ENCODE measurements around the gene RPUSD1. TPM values are rescaled to one million over a fixed set of nuclear protein-coding genes. Genes with fewer than 3 reads are reported as not detected.

RPUSD1 gene
- total and polyA plus RNA-seq, 2 donors (not counting 1 experiment from before 2014, with no cell fraction given) = 34.7 to 46.1 TPM

DNA sequence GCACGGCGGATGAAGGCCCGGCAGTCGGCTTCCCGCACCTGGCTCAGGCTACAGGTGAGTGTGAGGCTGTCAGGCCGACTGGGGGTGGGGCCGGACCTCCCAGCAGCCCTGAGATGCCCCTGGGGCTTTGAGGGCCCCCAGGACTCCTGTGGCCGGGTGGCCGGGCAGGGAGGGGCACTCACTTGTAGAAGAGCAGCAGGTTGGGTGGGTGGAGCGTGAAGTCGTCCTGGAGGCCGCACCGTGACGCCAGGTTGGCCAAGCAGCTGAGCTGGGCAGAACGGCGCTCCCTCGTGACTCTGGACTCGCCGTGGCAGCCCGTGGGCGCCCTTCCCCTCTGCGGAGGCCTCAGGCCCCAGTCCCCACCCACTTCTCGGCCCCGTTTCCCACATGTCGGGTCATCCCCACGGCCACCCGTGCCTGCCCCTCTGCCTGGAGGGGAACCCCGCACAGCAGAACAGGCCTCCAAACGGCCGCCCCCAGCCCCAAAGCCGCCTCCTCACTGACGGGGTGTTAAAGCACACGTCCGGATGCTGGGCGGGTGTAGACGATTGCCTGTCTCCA is 12.9 kb downstream of the RPUSD1 start:
- no peaks in the 10 kb centered on the region for H3K4me1 ChIP-seq (ENCODE audit: control insufficient read depth in 2 of 2, insufficient read depth in 2 of 2, low read length in 2 of 2)
- WGBS (ENCODE audit: insufficient coverage) = 89% methylated on average over 36 of the region's 36 CpGs
- H3K4me3 Mint-ChIP-seq = no peak overlapping the region
- CTCF ChIA-PET = no interaction called here
- H3K36me3 ChIP-seq (replicated peaks in 1 of 2; ENCODE audit: control extremely low read depth in 1 of 2, control insufficient read depth in 1 of 2, extremely low read depth in 1 of 2, insufficient read depth in 2 of 2, low read length in 1 of 2) = no peaks in the 10 kb centered on the region
- no peak overlapping the region for H2AFZ ChIP-seq (ENCODE audit: insufficient read depth, low read depth, low read length, poor library complexity, severe bottlenecking)
- POLR2A ChIA-PET = no interaction called here
- no peaks in the 10 kb centered on the region for H4K20me1 ChIP-seq (ENCODE audit: control insufficient read depth, insufficient read depth, low read length, poor library complexity, severe bottlenecking)
- ATAC-seq (ENCODE audit: low read depth) (no peak), DNase-seq (no peak)
- H3K79me2 ChIP-seq (ENCODE audit: control insufficient read depth, insufficient read depth, low read length) = no peaks in the 10 kb centered on the region
- H3K9me3 Mint-ChIP-seq (ENCODE audit: insufficient read depth) = no peaks in the 10 kb centered on the region
- H3K9ac ChIP-seq (ENCODE audit: low read length) = no peak overlapping the region
- no peak overlapping the region for H3K4me3 ChIP-seq (ENCODE audit: control extremely low read depth in 1 of 5, extremely low read depth in 1 of 5, insufficient read depth in 1 of 5, low read depth in 2 of 5, low read length in 4 of 5)
- peaks cover 4% of the 10 kb centered on the region for H3K27me3 Mint-ChIP-seq
- no peak overlapping the region for H3K27ac ChIP-seq (ENCODE audit: low read length in 2 of 2)
- no peaks in the 10 kb centered on the region for H3K4me1 Mint-ChIP-seq
- no peak overlapping the region for H3K4me2 ChIP-seq (replicated peaks; ENCODE audit: low read depth, low read length, poor library complexity, severe bottlenecking)
- TF ChIP-seq, protein P1, sequence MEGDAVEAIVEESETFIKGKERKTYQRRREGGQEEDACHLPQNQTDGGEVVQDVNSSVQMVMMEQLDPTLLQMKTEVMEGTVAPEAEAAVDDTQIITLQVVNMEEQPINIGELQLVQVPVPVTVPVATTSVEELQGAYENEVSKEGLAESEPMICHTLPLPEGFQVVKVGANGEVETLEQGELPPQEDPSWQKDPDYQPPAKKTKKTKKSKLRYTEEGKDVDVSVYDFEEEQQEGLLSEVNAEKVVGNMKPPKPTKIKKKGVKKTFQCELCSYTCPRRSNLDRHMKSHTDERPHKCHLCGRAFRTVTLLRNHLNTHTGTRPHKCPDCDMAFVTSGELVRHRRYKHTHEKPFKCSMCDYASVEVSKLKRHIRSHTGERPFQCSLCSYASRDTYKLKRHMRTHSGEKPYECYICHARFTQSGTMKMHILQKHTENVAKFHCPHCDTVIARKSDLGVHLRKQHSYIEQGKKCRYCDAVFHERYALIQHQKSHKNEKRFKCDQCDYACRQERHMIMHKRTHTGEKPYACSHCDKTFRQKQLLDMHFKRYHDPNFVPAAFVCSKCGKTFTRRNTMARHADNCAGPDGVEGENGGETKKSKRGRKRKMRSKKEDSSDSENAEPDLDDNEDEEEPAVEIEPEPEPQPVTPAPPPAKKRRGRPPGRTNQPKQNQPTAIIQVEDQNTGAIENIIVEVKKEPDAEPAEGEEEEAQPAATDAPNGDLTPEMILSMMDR (IDR thresholded peaks at IDR 0.05) = no peak
- no peak for TF ChIP-seq EZH2 (IDR thresholded peaks at IDR 0.05; ENCODE audit: borderline replicate concordance, insufficient read depth, low read depth, low read length, poor library complexity, severe bottlenecking)
- intact Hi-C loops (cut with micrococcal nuclease) = no loop called here
- H3K9me3 ChIP-seq (ENCODE audit: control extremely low read depth in 1 of 3, control insufficient read depth in 2 of 3, insufficient read depth in 1 of 3, low read length in 2 of 3) = no peaks in the 10 kb centered on the region
- no peak overlapping the region for H3K27ac Mint-ChIP-seq
- peaks cover 0 to 13% (median 2%) of the 10 kb centered on the region in 4 experiments for H3K27me3 ChIP-seq (replicated peaks in 1 of 4; ENCODE audit: control extremely low read depth in 1 of 4, control insufficient read depth in 3 of 4, insufficient read depth in 4 of 4, low read length in 3 of 4)

DNA sequence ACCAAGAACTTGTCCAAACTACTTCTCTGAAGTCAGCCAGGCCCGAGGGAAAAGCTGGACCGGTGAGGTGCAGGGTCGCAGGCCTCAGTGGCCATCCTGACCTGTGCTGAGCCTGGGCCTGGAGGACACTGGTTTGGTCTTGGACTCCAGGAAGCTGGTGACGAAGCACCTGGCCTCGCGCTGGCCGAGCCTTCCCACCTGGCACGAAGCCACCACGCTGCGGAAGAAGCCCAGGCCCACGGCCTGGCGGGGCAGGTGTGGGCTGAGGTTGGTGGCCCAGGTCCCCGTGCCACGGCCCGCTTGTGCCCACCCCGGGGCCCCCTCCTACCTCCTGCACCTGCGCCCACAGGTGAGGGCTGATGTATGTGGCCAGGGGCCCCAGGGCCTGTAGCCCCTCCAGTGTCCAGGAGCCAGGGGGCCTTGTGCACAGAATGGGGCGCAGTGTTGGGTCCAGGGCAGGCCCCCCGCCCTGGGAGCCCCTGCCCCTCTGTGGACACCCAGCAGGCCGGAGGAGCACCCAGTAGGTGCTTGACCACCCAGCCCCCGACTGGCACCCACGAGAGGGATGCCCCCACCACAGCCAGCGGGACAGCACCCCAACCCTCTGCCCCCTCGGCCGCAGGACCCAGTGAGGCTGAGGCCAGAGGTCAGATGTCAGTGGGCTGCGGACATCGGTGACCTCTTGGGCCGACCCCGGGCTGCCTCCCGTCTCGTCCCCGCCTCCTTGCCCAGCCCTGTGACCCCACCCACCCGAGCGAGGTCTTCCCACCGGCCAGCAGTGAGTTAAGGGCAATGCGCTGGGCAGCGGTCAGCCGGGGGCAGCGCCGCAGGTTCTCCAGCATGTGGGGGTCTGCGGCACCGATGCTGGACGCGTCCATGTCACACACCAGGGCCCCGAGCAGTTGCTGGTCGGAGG is 13.8 kb downstream of the RPUSD1 start:
- H3K4me2 ChIP-seq (replicated peaks; ENCODE audit: low read depth, low read length, poor library complexity, severe bottlenecking) = no peak overlapping the region
- no peaks in the 10 kb centered on the region for H3K9me3 Mint-ChIP-seq (ENCODE audit: insufficient read depth)
- ChIA-PET CTCF (no interaction called here), POLR2A (no interaction called here)
- no peak overlapping the region for H3K27ac ChIP-seq (ENCODE audit: low read length in 2 of 2)
- ATAC-seq (ENCODE audit: low read depth) = no peak
- DNase-seq = no peak
- no peaks in the 10 kb centered on the region for H4K20me1 ChIP-seq (ENCODE audit: control insufficient read depth, insufficient read depth, low read length, poor library complexity, severe bottlenecking)
- no peak for TF ChIP-seq EZH2 (IDR thresholded peaks at IDR 0.05; ENCODE audit: borderline replicate concordance, insufficient read depth, low read depth, low read length, poor library complexity, severe bottlenecking)
- TF ChIP-seq, protein P1 (IDR thresholded peaks at IDR 0.05) = no peak
- WGBS (ENCODE audit: insufficient coverage) = 87% methylated on average over 42 of the region's 46 CpGs
- H3K9me3 ChIP-seq (ENCODE audit: control extremely low read depth in 1 of 3, control insufficient read depth in 2 of 3, insufficient read depth in 1 of 3, low read length in 2 of 3) = no peaks in the 10 kb centered on the region
- H3K4me3 Mint-ChIP-seq = no peak overlapping the region
- peak overlapping the region; percentile 6 for H3K27ac Mint-ChIP-seq
- no peaks in the 10 kb centered on the region for H3K36me3 ChIP-seq (replicated peaks in 1 of 2; ENCODE audit: control extremely low read depth in 1 of 2, control insufficient read depth in 1 of 2, extremely low read depth in 1 of 2, insufficient read depth in 2 of 2, low read length in 1 of 2)
- H3K27me3 ChIP-seq (replicated peaks in 1 of 4; ENCODE audit: control extremely low read depth in 1 of 4, control insufficient read depth in 3 of 4, insufficient read depth in 4 of 4, low read length in 3 of 4) = peaks cover 0 to 21% (median 2%) of the 10 kb centered on the region in 4 experiments
- no peak overlapping the region for H2AFZ ChIP-seq (ENCODE audit: insufficient read depth, low read depth, low read length, poor library complexity, severe bottlenecking)
- H3K4me3 ChIP-seq (ENCODE audit: control extremely low read depth in 1 of 5, extremely low read depth in 1 of 5, insufficient read depth in 1 of 5, low read depth in 2 of 5, low read length in 4 of 5) = no peak overlapping the region
- no peak overlapping the region for H3K9ac ChIP-seq (ENCODE audit: low read length)
- no peaks in the 10 kb centered on the region for H3K4me1 Mint-ChIP-seq
- intact Hi-C loops (cut with micrococcal nuclease) = no loop called here
- H3K27me3 Mint-ChIP-seq = peaks cover 4% of the 10 kb centered on the region
- no peaks in the 10 kb centered on the region for H3K79me2 ChIP-seq (ENCODE audit: control insufficient read depth, insufficient read depth, low read length)
- peaks cover 0 to 2% of the 10 kb centered on the region in 2 donors for H3K4me1 ChIP-seq (ENCODE audit: control insufficient read depth in 2 of 2, insufficient read depth in 2 of 2, low read length in 2 of 2)
